HCT116 (cell line): ENCODE data around the gene HMG20A. TPM values are rescaled to one million over a fixed set of nuclear protein-coding genes. Genes with fewer than 3 reads are reported as not detected.

ENCODE experiments used
- ATAC-seq: fragments of 200-7000 bp; cut with Tn5 transposase; 2 replicates; pipeline ENCODE4 v1.9.1; 2020; ENCODE audit warnings: mild to moderate bottlenecking, moderate library complexity
- BruUV-seq: library from RNA; stranded (reverse); fragments of 400-500 nt; replicated peaks from 2 replicates; lab custom pipeline; 2021; lab: Mats Ljungman, UMichigan
- CTCF ChIA-PET: fragments of 300-600 bp; sonication (Branson Sonifier 250); formaldehyde crosslinking; loops from one replicate; lab custom pipeline; 2021; ENCODE audit warnings: antibody characterized with exemption; lab: Charles Lee
- POLR2A ChIA-PET: fragments of 300-600, 350-600 bp; sonication (Branson Sonifier 250); formaldehyde crosslinking; loops from one replicate; lab custom pipeline; 2021; ENCODE audit warnings: antibody characterized with exemption; lab: Charles Lee
- RAD21 ChIA-PET, 2 experiments: fragments of 300-600 bp; sonication (Branson Sonifier 250); formaldehyde crosslinking; loops; one replicate each; lab custom pipeline; 2023; ENCODE audit warnings: low total read pairs in 2 of 2; ENCODE audit not compliant: uncharacterized antibody in 2 of 2, unreplicated experiment in 2 of 2, low non-redundant PET in 1 of 2; lab: Charles Lee
- DNase-seq: peaks from one replicate; pipeline ENCODE4 v3.0.0-alpha.2; 2010; ENCODE audit warnings: low read depth, low spot score
- H2AFZ ChIP-seq: fragments of 200-600 bp; shearing (Covaris generic), sonication (generic); 2 replicates; pipeline ENCODE4 v1.6.1; 2017; ENCODE audit warnings: low read depth, mixed run types, mixed read lengths, antibody characterized with exemption, low read length; ENCODE audit not compliant: poor library complexity, severe bottlenecking
- H3K27ac ChIP-seq: 2 replicates; pipeline ENCODE4 v1.5.1; 2012; ENCODE audit warnings: low read depth, low read length
- H3K27me3 ChIP-seq: fragments of 200-600 bp; sonication (generic); 2 replicates; pipeline ENCODE4 v1.6.1; 2016; ENCODE audit warnings: mixed run types, low read length, mixed read lengths; ENCODE audit not compliant: insufficient read depth
- H3K36me3 ChIP-seq, 2 experiments: fragments of 200-500 bp in 1 of 2; fragments of 200-600 bp in 1 of 2; sonication (Bioruptor generic) in 1 of 2; sonication (generic) in 1 of 2; 2 replicates each; pipeline versions ENCODE4 v1.5.1 to v1.6.1; 2014 to 2016; ENCODE audit warnings: low read length in 2 of 2, inconsistent platforms in 1 of 2, mixed read lengths in 1 of 2, mixed run types in 1 of 2; ENCODE audit not compliant: insufficient read depth in 2 of 2, control insufficient read depth in 1 of 2
- H3K4me1 ChIP-seq, 2 experiments: fragments of 200-600 bp in 1 of 2; sonication (generic) in 1 of 2; 2 replicates each; pipeline versions ENCODE4 v1.5.1 to v1.6.1; 2012 to 2017; ENCODE audit warnings: low read length in 2 of 2, inconsistent platforms in 1 of 2, mild to moderate bottlenecking in 1 of 2, mixed read lengths in 1 of 2, mixed run types in 1 of 2, moderate library complexity in 1 of 2; ENCODE audit not compliant: insufficient read depth in 2 of 2, control insufficient read depth in 1 of 2
- H3K4me2 ChIP-seq: fragments of 200-600 bp; sonication (generic); 2 replicates; pipeline ENCODE4 v1.6.1; 2017; ENCODE audit warnings: mixed run types, low read length, mixed read lengths
- H3K4me3 ChIP-seq, 2 experiments: fragments of 200-600 bp in 1 of 2; sonication (generic) in 1 of 2; replicated peaks in 1 of 2; 2 replicates each; pipeline ENCODE4 v1.5.1; 2011 to 2016; ENCODE audit warnings: low read length in 2 of 2, control low read depth in 1 of 2, low read depth in 1 of 2, mild to moderate bottlenecking in 1 of 2, mixed read lengths in 1 of 2, mixed run types in 1 of 2
- H3K79me2 ChIP-seq: fragments of 200-600 bp; sonication (generic); 2 replicates; pipeline ENCODE4 v1.6.1; 2017; ENCODE audit warnings: mild to moderate bottlenecking, mixed run types, low read length, moderate library complexity, mixed read lengths; ENCODE audit not compliant: insufficient read depth
- H3K9ac ChIP-seq: fragments of 200-600 bp; sonication (generic); 2 replicates; pipeline ENCODE4 v1.6.1; 2016; ENCODE audit warnings: low read length, mixed read lengths
- H3K9me2 ChIP-seq: fragments of 200-600 bp; sonication (generic), shearing (Covaris generic); 2 replicates; pipeline ENCODE4 v1.6.1; 2017; ENCODE audit warnings: mixed run types, mild to moderate bottlenecking, moderate library complexity; ENCODE audit not compliant: insufficient read depth
- H3K9me3 ChIP-seq, 2 experiments: fragments of 200-500 bp in 1 of 2; fragments of 200-600 bp in 1 of 2; sonication (Bioruptor generic) in 1 of 2; sonication (generic) in 1 of 2; 2 replicates each; pipeline ENCODE4 v1.6.1; 2014 to 2017; ENCODE audit warnings: low read length in 2 of 2, mixed read lengths in 2 of 2, inconsistent platforms in 1 of 2, low read depth in 1 of 2, mild to moderate bottlenecking in 1 of 2, mixed run types in 1 of 2, moderate library complexity in 1 of 2; ENCODE audit not compliant: control insufficient read depth in 1 of 2, insufficient read depth in 1 of 2
- H4K20me1 ChIP-seq: fragments of 200-600 bp; sonication (generic), shearing (Covaris generic); 2 replicates; pipeline ENCODE4 v1.6.1; 2017; ENCODE audit warnings: mixed run types, mild to moderate bottlenecking, moderate library complexity; ENCODE audit not compliant: insufficient read depth
- CBX3 ChIP-seq: IDR thresholded peaks from 2 replicates; pipeline ENCODE4 v1.6.1; 2012; ENCODE audit warnings: low read depth
- CEBPB ChIP-seq: IDR thresholded peaks from 2 replicates; pipeline ENCODE4 v1.6.1; 2012; ENCODE audit warnings: low read depth
- CTCF ChIP-seq, 3 experiments: fragments of 200-600 bp in 1 of 3; sonication (generic) in 1 of 3; IDR thresholded peaks in 2 of 3; conservative IDR thresholded peaks in 1 of 3; 2 replicates each; pipeline ENCODE4 v1.5.1; 2012 to 2017; ENCODE audit warnings: low read depth in 2 of 3, low read length in 2 of 3, antibody characterized with exemption in 1 of 3, borderline replicate concordance in 1 of 3, control low read depth in 1 of 3, mild to moderate bottlenecking in 1 of 3, mixed read lengths in 1 of 3, mixed run types in 1 of 3, moderate library complexity in 1 of 3; ENCODE audit not compliant: insufficient read depth in 1 of 3
- ELF1 ChIP-seq: IDR thresholded peaks from 2 replicates; pipeline ENCODE4 v1.6.1; 2012; ENCODE audit warnings: low read depth, borderline replicate concordance
- EZH2 ChIP-seq: fragments of 200-600 bp; sonication (generic); IDR thresholded peaks from 2 replicates; pipeline ENCODE4 v1.6.1; 2017; ENCODE audit warnings: antibody characterized with exemption, mixed run types
- FOSL1 ChIP-seq: IDR thresholded peaks from 2 replicates; pipeline ENCODE4 v1.6.1; 2012; ENCODE audit warnings: low read depth
- JUND ChIP-seq: IDR thresholded peaks from 2 replicates; pipeline ENCODE4 v1.6.1; 2012
- POLR2A ChIP-seq: IDR thresholded peaks from 2 replicates; pipeline ENCODE4 v1.7.0; 2011; ENCODE audit warnings: borderline replicate concordance; ENCODE audit not compliant: insufficient read depth, insufficient read length; ENCODE audit errors: extremely low read depth
- POLR2AphosphoS5 ChIP-seq: IDR thresholded peaks from 2 replicates; pipeline ENCODE4 v1.6.1; 2011; ENCODE audit warnings: mild to moderate bottlenecking, low read depth, low read length, moderate library complexity
- RAD21 ChIP-seq: IDR thresholded peaks from 2 replicates; pipeline ENCODE4 v1.6.1; 2012; ENCODE audit warnings: low read depth, mild to moderate bottlenecking
- SP1 ChIP-seq: IDR thresholded peaks from 2 replicates; pipeline ENCODE4 v1.6.1; 2012; ENCODE audit warnings: low read depth
- SRF ChIP-seq: IDR thresholded peaks from 2 replicates; pipeline ENCODE4 v1.6.1; 2012; ENCODE audit warnings: low read depth
- TCF7L2 ChIP-seq: IDR thresholded peaks from 2 replicates; pipeline ENCODE4 v1.7.0; 2011; ENCODE audit warnings: borderline replicate concordance, inconsistent platforms; ENCODE audit not compliant: insufficient read depth, insufficient read length; ENCODE audit errors: extremely low read depth
- YY1 ChIP-seq: IDR thresholded peaks from 2 replicates; pipeline ENCODE4 v1.6.1; 2011; ENCODE audit warnings: low read length, low read depth, moderate library complexity, mild to moderate bottlenecking; ENCODE audit not compliant: insufficient replicate concordance; ENCODE audit errors: extremely low read depth
- ZNF274 ChIP-seq: fragments of 200-500 bp; sonication (Bioruptor generic); IDR thresholded peaks from 2 replicates; pipeline ENCODE4 v1.6.1; 2014; ENCODE audit warnings: mild to moderate bottlenecking, low read depth, low read length, inconsistent platforms
- intact Hi-C: fragments of 100-400 bp; cut with micrococcal nuclease; formaldehyde crosslinking; loops from 2 replicates; pipeline ENCODE4 v1.10.0; 2022
- total RNA-seq: library from RNA; stranded (reverse); gene quantifications from one replicate; pipeline ENCODE4 v1.2.1, GENCODE V29; 2021; ENCODE audit not compliant: unreplicated experiment
- TF ChIP-seq, protein P1 (sequence below): IDR thresholded peaks from 2 replicates; pipeline ENCODE4 v1.6.1; 2012
- TF ChIP-seq, protein P2 (sequence below): IDR thresholded peaks from 2 replicates; pipeline ENCODE4 v1.6.1; 2012

HMG20A gene
- total RNA-seq, 1 experiment from 2014 or later: 37.7 TPM

GRCh38 chr15:77529394-77530159 lies 108.9 kb downstream of the HMG20A start:
- Histone ChIP-seq H3K4me3 (no peak overlapping the region), H3K27me3 (peaks cover 4% of the 10 kb centered on the region; the same call in 1 of the 2 replicates)
- ChIA-PET RAD21 (no interaction called here), POLR2A (interaction anchor here (1.0 kb wide), 1 partner anchor 14 kb away, joined by 3 read pairs; no protein-coding TSS in a partner anchor)
- TF ChIP-seq, protein P1, sequence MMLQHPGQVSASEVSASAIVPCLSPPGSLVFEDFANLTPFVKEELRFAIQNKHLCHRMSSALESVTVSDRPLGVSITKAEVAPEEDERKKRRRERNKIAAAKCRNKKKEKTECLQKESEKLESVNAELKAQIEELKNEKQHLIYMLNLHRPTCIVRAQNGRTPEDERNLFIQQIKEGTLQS: no peak
- TF ChIP-seq ELF1 (no peak), TCF7L2 (no peak), POLR2A (no peak), SRF (no peak), YY1 (no peak), ZNF274 (no peak), EZH2 (no peak), FOSL1 (no peak), CEBPB (no peak), CBX3 (no peak), JUND (no peak), RAD21 (no peak), CTCF (IDR thresholded peaks at IDR 0.05 in 2 of 3, conservative IDR thresholded peaks at IDR 0.05 in 1 of 3; ENCODE audit: borderline replicate concordance in 1 of 3, insufficient read depth in 1 of 3, low read depth in 2 of 3, low read length in 2 of 3) (no peak), SP1 (no peak), POLR2AphosphoS5 (no peak)
- TF ChIP-seq, protein P2, sequence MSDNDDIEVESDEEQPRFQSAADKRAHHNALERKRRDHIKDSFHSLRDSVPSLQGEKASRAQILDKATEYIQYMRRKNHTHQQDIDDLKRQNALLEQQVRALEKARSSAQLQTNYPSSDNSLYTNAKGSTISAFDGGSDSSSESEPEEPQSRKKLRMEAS: no peak
- TF ChIP-seq, all 23 proteins: peak for 0
- Histone ChIP-seq H4K20me1 (no peaks in the 10 kb centered on the region), H3K9ac (no peak overlapping the region), H3K9me3 (no peaks in the 10 kb centered on the region), H3K4me1 (peaks cover 8 to 9% of the 10 kb centered on the region in 2 experiments; a peak in 3 of 4 replicates), H3K27ac (no peak overlapping the region), H3K4me2 (no peak overlapping the region), H2AFZ (no peak overlapping the region), H3K79me2 (no peaks in the 10 kb centered on the region), H3K36me3 (no peaks in the 10 kb centered on the region), H3K9me2 (no peaks in the 10 kb centered on the region)
- no peak for ATAC-seq
- intact Hi-C loops: no loop called here
- DNase-seq: no peak
- BruUV-seq: no TSS peak
- CTCF ChIA-PET: interaction anchor here (2.5 kb wide), 1 partner anchor 14 kb away, joined by 12 read pairs; no protein-coding TSS in a partner anchor
